ENCODE measurements around the gene RPAP3.

The RPAP3 gene

GRCh38 chr12:47705566-47706425, at the start of gene RPAP3:
RPAP3 (minus strand) TSS chr12:47706030; CDS start chr12:47702840, 3,190 bp downstream.
- Histone ChIP-seq H3K9me3 (ENCODE audit: control insufficient read depth, low read length) (no peaks in the 10 kb centered on the region), H3K36me3 (ENCODE audit: control insufficient read depth, insufficient read depth, low read length) (no peaks in the 10 kb centered on the region), H3K4me3 (ENCODE audit: low read length) (peak within 1 kb of the TSS; percentile 51), H3K9ac (ENCODE audit: low read length) (peak within 1 kb of the TSS; percentile 76), H3K4me1 (ENCODE audit: control insufficient read depth, insufficient read depth, low read length) (peaks cover 11% of the 10 kb centered on the region), H3K27me3 (ENCODE audit: control insufficient read depth, insufficient read depth, low read length) (no peaks in the 10 kb centered on the region)

- peaks cover 2% of the 10 kb centered on the region for H3K36me3 ChIP-seq (ENCODE audit: control insufficient read depth, insufficient read depth, low read length)
- H3K9ac ChIP-seq (ENCODE audit: low read length), result no peak overlapping the region
- H3K9me3 ChIP-seq (ENCODE audit: control insufficient read depth, low read length), result no peaks in the 10 kb centered on the region
- no peaks in the 10 kb centered on the region for H3K27me3 ChIP-seq (ENCODE audit: control insufficient read depth, insufficient read depth, low read length)
- no peak overlapping the region for H3K4me3 ChIP-seq (ENCODE audit: low read length)
- peaks cover 73% of the 10 kb centered on the region for H3K4me1 ChIP-seq (ENCODE audit: control insufficient read depth, insufficient read depth, low read length)
Measured at GRCh38 chr12:47754881-47755280, 49.1 kb upstream of the RPAP3 start.

GRCh38 chr12:47754126-47754525, 48.3 kb upstream of the RPAP3 start:
- Histone ChIP-seq H3K27me3 (ENCODE audit: control insufficient read depth, insufficient read depth, low read length) (no peaks in the 10 kb centered on the region), H3K9ac (ENCODE audit: low read length) (no peak overlapping the region), H3K4me1 (ENCODE audit: control insufficient read depth, insufficient read depth, low read length) (peaks cover 68% of the 10 kb centered on the region), H3K4me3 (ENCODE audit: low read length) (no peak overlapping the region), H3K9me3 (ENCODE audit: control insufficient read depth, low read length) (no peaks in the 10 kb centered on the region), H3K36me3 (ENCODE audit: control insufficient read depth, insufficient read depth, low read length) (peaks cover 4% of the 10 kb centered on the region)

GRCh38 chr12:47753021-47754001, 47.5 kb upstream of the RPAP3 start:
- Histone ChIP-seq H3K27me3 (ENCODE audit: control insufficient read depth, insufficient read depth, low read length) (no peaks in the 10 kb centered on the region), H3K4me3 (ENCODE audit: low read length) (no peak overlapping the region), H3K9me3 (ENCODE audit: control insufficient read depth, low read length) (no peaks in the 10 kb centered on the region), H3K9ac (ENCODE audit: low read length) (no peak overlapping the region), H3K4me1 (ENCODE audit: control insufficient read depth, insufficient read depth, low read length) (peaks cover 64% of the 10 kb centered on the region), H3K36me3 (ENCODE audit: control insufficient read depth, insufficient read depth, low read length) (peaks cover 4% of the 10 kb centered on the region)

GRCh38 chr12:47752552-47752951, 46.7 kb upstream of the RPAP3 start:
- no peak overlapping the region for H3K9ac ChIP-seq (ENCODE audit: low read length)
- H3K4me3 ChIP-seq (ENCODE audit: low read length), result no peak overlapping the region
- H3K36me3 ChIP-seq (ENCODE audit: control insufficient read depth, insufficient read depth, low read length), result peaks cover 4% of the 10 kb centered on the region
- H3K27me3 ChIP-seq (ENCODE audit: control insufficient read depth, insufficient read depth, low read length), result no peaks in the 10 kb centered on the region
- peaks cover 56% of the 10 kb centered on the region for H3K4me1 ChIP-seq (ENCODE audit: control insufficient read depth, insufficient read depth, low read length)
- no peaks in the 10 kb centered on the region for H3K9me3 ChIP-seq (ENCODE audit: control insufficient read depth, low read length)

- peaks cover 4% of the 10 kb centered on the region for H3K36me3 ChIP-seq (ENCODE audit: control insufficient read depth, insufficient read depth, low read length)
- no peaks in the 10 kb centered on the region for H3K27me3 ChIP-seq (ENCODE audit: control insufficient read depth, insufficient read depth, low read length)
- H3K9ac ChIP-seq (ENCODE audit: low read length), result no peak overlapping the region
- H3K9me3 ChIP-seq (ENCODE audit: control insufficient read depth, low read length), result no peaks in the 10 kb centered on the region
- H3K4me1 ChIP-seq (ENCODE audit: control insufficient read depth, insufficient read depth, low read length), result peaks cover 52% of the 10 kb centered on the region
- H3K4me3 ChIP-seq (ENCODE audit: low read length), result no peak overlapping the region
Measured at GRCh38 chr12:47752121-47752520, 46.3 kb upstream of the RPAP3 start.

- Histone ChIP-seq H3K4me1 (ENCODE audit: control insufficient read depth, insufficient read depth, low read length) (peaks cover 46% of the 10 kb centered on the region), H3K27me3 (ENCODE audit: control insufficient read depth, insufficient read depth, low read length) (no peaks in the 10 kb centered on the region), H3K4me3 (ENCODE audit: low read length) (no peak overlapping the region), H3K36me3 (ENCODE audit: control insufficient read depth, insufficient read depth, low read length) (peaks cover 4% of the 10 kb centered on the region), H3K9me3 (ENCODE audit: control insufficient read depth, low read length) (no peaks in the 10 kb centered on the region), H3K9ac (ENCODE audit: low read length) (no peak overlapping the region)
Measured at GRCh38 chr12:47751561-47751960, 45.7 kb upstream of the RPAP3 start.

GRCh38 chr12:47750916-47751470, 45.2 kb upstream of the RPAP3 start:
- no peaks in the 10 kb centered on the region for H3K27me3 ChIP-seq (ENCODE audit: control insufficient read depth, insufficient read depth, low read length)
- H3K9me3 ChIP-seq (ENCODE audit: control insufficient read depth, low read length), result no peaks in the 10 kb centered on the region
- no peak overlapping the region for H3K4me3 ChIP-seq (ENCODE audit: low read length)
- H3K9ac ChIP-seq (ENCODE audit: low read length), result no peak overlapping the region
- H3K4me1 ChIP-seq (ENCODE audit: control insufficient read depth, insufficient read depth, low read length), result peaks cover 41% of the 10 kb centered on the region
- peaks cover 4% of the 10 kb centered on the region for H3K36me3 ChIP-seq (ENCODE audit: control insufficient read depth, insufficient read depth, low read length)

- no peaks in the 10 kb centered on the region for H3K9me3 ChIP-seq (ENCODE audit: control insufficient read depth, low read length)
- no peaks in the 10 kb centered on the region for H3K27me3 ChIP-seq (ENCODE audit: control insufficient read depth, insufficient read depth, low read length)
- H3K36me3 ChIP-seq (ENCODE audit: control insufficient read depth, insufficient read depth, low read length), result peaks cover 4% of the 10 kb centered on the region
- peaks cover 34% of the 10 kb centered on the region for H3K4me1 ChIP-seq (ENCODE audit: control insufficient read depth, insufficient read depth, low read length)
- H3K9ac ChIP-seq (ENCODE audit: low read length), result no peak overlapping the region
- H3K4me3 ChIP-seq (ENCODE audit: low read length), result no peak overlapping the region
Measured at GRCh38 chr12:47750229-47750798, 44.5 kb upstream of the RPAP3 start.

- H3K27me3 ChIP-seq (ENCODE audit: control insufficient read depth, insufficient read depth, low read length), result no peaks in the 10 kb centered on the region
- no peak overlapping the region for H3K9ac ChIP-seq (ENCODE audit: low read length)
- H3K4me3 ChIP-seq (ENCODE audit: low read length), result no peak overlapping the region
- H3K4me1 ChIP-seq (ENCODE audit: control insufficient read depth, insufficient read depth, low read length), result peaks cover 20% of the 10 kb centered on the region
- H3K36me3 ChIP-seq (ENCODE audit: control insufficient read depth, insufficient read depth, low read length), result peaks cover 4% of the 10 kb centered on the region
- no peaks in the 10 kb centered on the region for H3K9me3 ChIP-seq (ENCODE audit: control insufficient read depth, low read length)
Measured at GRCh38 chr12:47748899-47749298, 43.1 kb upstream of the RPAP3 start.

GRCh38 chr12:47748507-47748828, 42.6 kb upstream of the RPAP3 start:
- Histone ChIP-seq H3K4me1 (ENCODE audit: control insufficient read depth, insufficient read depth, low read length) (peaks cover 16% of the 10 kb centered on the region), H3K36me3 (ENCODE audit: control insufficient read depth, insufficient read depth, low read length) (peaks cover 4% of the 10 kb centered on the region), H3K27me3 (ENCODE audit: control insufficient read depth, insufficient read depth, low read length) (no peaks in the 10 kb centered on the region), H3K4me3 (ENCODE audit: low read length) (no peak overlapping the region), H3K9me3 (ENCODE audit: control insufficient read depth, low read length) (no peaks in the 10 kb centered on the region), H3K9ac (ENCODE audit: low read length) (no peak overlapping the region)
